K562 treated with DMSO at 1 percent for 48 hours (cell line): ENCODE results near the gene SCRT2. TPM values are rescaled to one million over a fixed set of nuclear protein-coding genes. Genes with fewer than 3 reads are reported as not detected.

Experiments
- total RNA-seq: library from RNA; unstranded; fragments of 300-600 nt; gene quantifications from 2 replicates; pipeline ENCODE4 v1.2.3, GENCODE V29; 2022; ENCODE audit warnings: low replicate concordance; ENCODE audit errors: extremely low read depth

The SCRT2 gene
- not detected in 2 replicates for total RNA-seq

DNA sequence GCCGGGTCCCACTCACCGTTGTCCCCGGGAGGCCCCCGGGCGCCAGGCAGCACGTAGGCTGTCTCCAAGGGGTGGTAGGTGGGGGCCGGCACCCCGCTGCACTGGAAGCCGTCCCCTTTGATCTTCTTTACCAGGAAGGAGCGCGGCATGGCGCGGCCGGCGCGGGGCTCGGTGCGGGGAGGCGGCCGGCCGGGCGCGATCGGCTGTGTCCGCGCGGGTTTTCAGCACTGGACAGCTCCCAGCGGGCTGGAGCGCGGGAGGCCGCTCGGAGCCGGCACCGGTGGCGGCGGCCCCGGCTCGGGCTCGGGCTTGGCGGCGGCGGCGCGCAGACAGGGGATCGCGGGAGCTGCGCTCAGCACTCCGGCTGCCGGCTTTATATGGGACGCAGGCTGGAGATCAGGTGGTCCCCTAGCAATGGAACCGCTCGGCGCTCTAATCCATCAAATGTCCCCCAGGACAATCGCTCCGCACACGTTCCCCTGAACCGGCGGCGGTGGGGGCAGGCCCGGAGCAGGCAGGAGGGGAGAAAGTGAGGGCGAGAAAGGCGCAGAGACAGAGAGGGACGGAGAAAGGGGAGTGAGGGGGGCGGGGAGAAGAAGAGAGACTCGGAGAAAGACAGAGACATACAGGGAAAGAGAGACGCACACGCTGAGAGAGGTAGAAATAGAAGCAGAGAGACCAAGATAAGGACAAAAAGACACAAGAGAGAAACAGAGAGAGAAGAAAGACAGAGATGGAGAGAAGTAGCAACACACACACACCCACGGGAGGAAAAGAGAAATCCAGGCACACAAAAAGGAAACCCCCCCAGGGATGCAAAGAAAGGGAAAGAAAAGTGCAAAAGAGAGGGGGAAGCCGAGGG is at the start of gene SCRT2:
SCRT2 (minus strand) TSS at position 350 of the 862 bp plus-strand sequence; CDS start at position 149, 201 bp downstream.

DNA sequence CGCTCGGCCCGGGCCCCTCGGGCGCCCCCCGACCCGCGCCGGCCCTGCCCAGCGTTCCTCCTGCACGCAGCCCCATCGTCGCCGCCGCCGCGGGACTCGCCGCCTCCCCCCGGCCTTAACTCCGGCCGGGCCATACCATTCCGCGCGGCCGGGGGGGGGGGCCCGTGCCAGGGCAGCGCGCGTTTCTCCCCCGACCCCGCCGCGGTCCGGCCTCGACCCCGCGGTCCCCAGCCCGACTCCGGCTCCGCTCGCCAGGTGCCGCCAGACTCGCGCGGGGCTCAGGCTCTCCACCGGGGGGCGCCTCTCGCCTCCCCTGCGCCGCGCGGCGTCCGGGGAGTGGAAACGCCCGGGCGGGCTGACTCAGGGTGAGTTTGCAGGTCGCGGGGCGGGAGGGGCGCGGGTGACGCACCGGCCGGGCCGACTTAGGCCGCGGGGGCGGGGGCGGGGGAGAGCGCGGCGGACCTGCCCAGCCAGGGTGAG is 22.5 kb downstream of the SCRT2 start, which contains the start of gene SRXN1:
SRXN1 (minus strand) TSS at position 91 of the 480 bp plus-strand sequence; CDS start at position 76, 15 bp downstream.

Other genes with a start within 250 kb of the SCRT2 start
- not detected in 2 replicates for gene TBC1D20, start 213.3 kb downstream of the SCRT2 start, total RNA-seq
- 109 TPM in 1 of 2 replicates, not detected in the other for gene CSNK2A1, start 132.0 kb downstream of the SCRT2 start, total RNA-seq
- gene TCF15, start 65.5 kb downstream of the SCRT2 start, total RNA-seq: not detected in 2 replicates
- not detected in 2 replicates for gene SRXN1, start 22.6 kb downstream of the SCRT2 start, total RNA-seq
- not detected in 2 replicates for gene SLC52A3, start 92.7 kb upstream of the SCRT2 start, total RNA-seq
- not detected in 2 replicates for gene FAM110A, start 157.9 kb upstream of the SCRT2 start, total RNA-seq
- gene ANGPT4, start 240.5 kb upstream of the SCRT2 start, total RNA-seq: not detected in 2 replicates